Endodermal cell (in vitro differentiated cells): ENCODE results near the gene CDX2. TPM values are rescaled to one million over a fixed set of nuclear protein-coding genes. Genes with fewer than 3 reads are reported as not detected.

Experiments
- DNase-seq: peaks from one replicate; pipeline ENCODE4 v3.0.0-alpha.2; 2017
- H3K27ac ChIP-seq: 2 replicates; pipeline ENCODE4 v1.5.1; 2013; ENCODE audit warnings: mild to moderate bottlenecking, low read depth, low read length, moderate library complexity
- H3K27me3 ChIP-seq: 2 replicates; pipeline ENCODE4 v1.6.1; 2013; ENCODE audit warnings: mild to moderate bottlenecking, low read length, moderate library complexity; ENCODE audit not compliant: insufficient read depth, control insufficient read depth, poor library complexity, severe bottlenecking
- H3K36me3 ChIP-seq: 2 replicates; pipeline ENCODE4 v1.7.0; 2013; ENCODE audit warnings: mild to moderate bottlenecking, low read length, moderate library complexity; ENCODE audit not compliant: control insufficient read depth, insufficient read depth
- H3K4me1 ChIP-seq: one replicate; pipeline ENCODE4 v1.7.0; 2013; ENCODE audit warnings: low read length; ENCODE audit not compliant: control insufficient read depth, insufficient read depth
- H3K4me3 ChIP-seq: 2 replicates; pipeline ENCODE4 v1.5.1; 2013; ENCODE audit warnings: mild to moderate bottlenecking, low read length, moderate library complexity
- H3K9ac ChIP-seq: 2 replicates; pipeline ENCODE4 v1.6.1; 2013; ENCODE audit warnings: mild to moderate bottlenecking, low read length, moderate library complexity; ENCODE audit not compliant: poor library complexity, severe bottlenecking; ENCODE audit errors: extremely low read depth
- H3K9me3 ChIP-seq: 2 replicates; pipeline ENCODE4 v1.6.1; 2013; ENCODE audit warnings: mild to moderate bottlenecking, low read length, moderate library complexity; ENCODE audit not compliant: control insufficient read depth
- H3K27ac Mint-ChIP-seq: 2 replicates; pipeline ENCODE4 v1.8.0; 2020; ENCODE audit warnings: mixed read lengths
- H3K27me3 Mint-ChIP-seq: 2 replicates; pipeline ENCODE4 v1.8.0; 2021; ENCODE audit warnings: mild to moderate bottlenecking, mixed read lengths; ENCODE audit not compliant: insufficient read depth
- H3K36me3 Mint-ChIP-seq: 2 replicates; pipeline ENCODE4 v1.8.0; 2020; ENCODE audit warnings: low read depth, mixed read lengths
- H3K4me1 Mint-ChIP-seq: 2 replicates; pipeline ENCODE4 v1.8.0; 2020; ENCODE audit warnings: mixed read lengths
- H3K4me3 Mint-ChIP-seq: 2 replicates; pipeline ENCODE4 v1.8.0; 2020; ENCODE audit warnings: mild to moderate bottlenecking, moderate library complexity, mixed read lengths
- H3K9me3 Mint-ChIP-seq: 2 replicates; pipeline ENCODE4 v1.8.0; 2020; ENCODE audit warnings: mild to moderate bottlenecking, mixed read lengths
- WGBS, 2 experiments: methylation state at CpG; one replicate each; pipeline versions ENCODE4 v1.1.5 to v1.1.7; 2013; ENCODE audit warnings: missing lambda C conversion rate in 2 of 2, mixed read lengths in 1 of 2; ENCODE audit not compliant: insufficient coverage in 1 of 2, insufficient read length in 1 of 2; 5-methylcytosine and 5-hydroxymethylcytosine counted together
- total RNA-seq, 2 donors: library from RNA; stranded (reverse); fragmentation: NEBNext Ultra II Directional in 1 of 2; extraction: Animal tissue kit (Norgen Biotek cat#: 25700) in 1 of 2; gene quantifications; 2 replicates in 1 of 2; 3 replicates in 1 of 2; pipeline ENCODE4 v1.2.1, GENCODE V29; 2021
- TF ChIP-seq, protein P1 (sequence below): fragments of 200-600 bp; sonication (generic); conservative IDR thresholded peaks from 2 replicates; pipeline ENCODE4 v1.5.0; 2021; ENCODE audit warnings: antibody characterized with exemption, mild to moderate bottlenecking

CDX2 gene
- total RNA-seq, 2 donors from 2014 or later: not detected

DNA sequence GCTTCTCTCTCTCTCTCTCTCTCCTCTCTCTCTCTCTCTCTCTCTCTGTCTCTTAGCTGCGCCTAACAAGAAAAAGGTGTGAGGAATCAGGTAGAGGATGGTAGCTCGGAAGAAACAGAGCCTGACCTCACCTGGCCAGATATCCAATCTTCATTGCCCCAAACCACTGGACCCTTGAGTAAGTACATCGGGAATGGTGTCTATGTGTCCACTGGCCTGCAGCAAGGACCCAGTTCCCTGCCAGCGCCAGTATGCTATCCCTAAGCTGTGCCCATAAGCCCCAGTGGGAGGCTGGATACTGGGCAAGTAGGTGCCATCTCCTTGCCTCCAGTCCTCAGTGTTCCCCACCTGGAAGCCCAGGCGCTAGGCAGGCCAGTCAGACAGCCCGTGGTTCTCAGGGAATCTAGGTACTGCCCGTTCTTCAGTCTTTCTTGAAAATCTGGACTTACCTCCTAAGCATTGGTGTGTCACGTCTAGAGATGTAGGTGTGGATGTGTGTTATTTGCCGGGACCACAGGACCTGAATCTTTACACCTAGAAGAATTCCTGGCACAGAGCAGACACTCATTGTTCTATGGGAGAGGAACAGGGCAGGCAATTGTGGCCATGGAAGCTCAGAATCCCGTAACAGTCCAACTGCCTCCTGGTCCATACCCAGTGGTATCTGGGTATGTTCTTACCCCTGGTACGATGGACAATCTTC is 12.0 kb upstream of the CDX2 start:
- H3K27ac Mint-ChIP-seq: no peak overlapping the region
- peaks cover 100% of the 10 kb centered on the region for H3K27me3 ChIP-seq
- 29 to 30% methylated on average over 5 to 10 of the region's 11 CpGs for WGBS, 2 experiments
- TF ChIP-seq, protein P1, sequence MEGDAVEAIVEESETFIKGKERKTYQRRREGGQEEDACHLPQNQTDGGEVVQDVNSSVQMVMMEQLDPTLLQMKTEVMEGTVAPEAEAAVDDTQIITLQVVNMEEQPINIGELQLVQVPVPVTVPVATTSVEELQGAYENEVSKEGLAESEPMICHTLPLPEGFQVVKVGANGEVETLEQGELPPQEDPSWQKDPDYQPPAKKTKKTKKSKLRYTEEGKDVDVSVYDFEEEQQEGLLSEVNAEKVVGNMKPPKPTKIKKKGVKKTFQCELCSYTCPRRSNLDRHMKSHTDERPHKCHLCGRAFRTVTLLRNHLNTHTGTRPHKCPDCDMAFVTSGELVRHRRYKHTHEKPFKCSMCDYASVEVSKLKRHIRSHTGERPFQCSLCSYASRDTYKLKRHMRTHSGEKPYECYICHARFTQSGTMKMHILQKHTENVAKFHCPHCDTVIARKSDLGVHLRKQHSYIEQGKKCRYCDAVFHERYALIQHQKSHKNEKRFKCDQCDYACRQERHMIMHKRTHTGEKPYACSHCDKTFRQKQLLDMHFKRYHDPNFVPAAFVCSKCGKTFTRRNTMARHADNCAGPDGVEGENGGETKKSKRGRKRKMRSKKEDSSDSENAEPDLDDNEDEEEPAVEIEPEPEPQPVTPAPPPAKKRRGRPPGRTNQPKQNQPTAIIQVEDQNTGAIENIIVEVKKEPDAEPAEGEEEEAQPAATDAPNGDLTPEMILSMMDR: no peak
- H3K36me3 Mint-ChIP-seq: no peaks in the 10 kb centered on the region
- H3K4me1 Mint-ChIP-seq: peaks cover 18% of the 10 kb centered on the region
- H3K4me1 ChIP-seq: peaks cover 6% of the 10 kb centered on the region
- no peaks in the 10 kb centered on the region for H3K36me3 ChIP-seq
- no peaks in the 10 kb centered on the region for H3K9me3 Mint-ChIP-seq
- H3K27ac ChIP-seq: no peak overlapping the region
- H3K4me3 ChIP-seq: no peak overlapping the region
- peaks cover 96% of the 10 kb centered on the region for H3K27me3 Mint-ChIP-seq
- H3K9ac ChIP-seq: no peak overlapping the region
- DNase-seq: no peak
- no peak overlapping the region for H3K4me3 Mint-ChIP-seq
- no peaks in the 10 kb centered on the region for H3K9me3 ChIP-seq

DNA sequence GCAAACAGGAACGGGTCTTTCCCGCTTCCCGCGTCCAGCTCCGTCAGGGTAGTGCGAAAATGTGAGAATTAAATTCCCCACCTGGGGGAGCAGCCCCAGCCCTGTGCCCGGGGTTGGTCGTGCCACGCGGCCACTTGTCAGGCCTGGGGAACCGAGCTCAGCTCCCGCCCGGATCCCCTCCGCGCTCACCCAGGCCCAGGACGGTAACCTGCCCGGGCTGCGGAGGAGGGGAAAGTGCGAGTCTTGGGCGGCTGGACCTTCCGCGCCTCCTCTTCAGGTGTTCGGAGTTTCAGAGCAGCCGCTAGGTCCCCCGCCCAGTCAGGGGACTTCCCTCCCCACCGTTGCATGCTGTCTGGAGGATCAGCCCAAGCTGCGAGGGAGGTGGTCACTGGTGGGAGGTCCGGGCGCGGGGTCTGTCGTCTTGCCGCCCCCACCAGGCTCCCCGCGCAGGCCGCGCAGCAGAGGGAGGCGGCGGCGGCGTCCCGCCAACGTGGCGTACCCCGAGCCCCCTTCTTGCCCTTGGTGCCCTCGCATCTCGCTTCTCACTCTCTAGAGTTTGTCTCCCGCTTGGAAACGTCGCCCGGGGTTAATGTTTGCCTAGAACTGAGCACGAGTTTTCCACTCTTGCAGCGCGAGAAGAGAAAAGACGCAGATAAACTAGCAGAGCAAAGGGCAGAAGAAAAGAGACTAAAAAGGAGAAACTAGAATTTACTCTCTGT is 11.3 kb upstream of the CDX2 start:
- Histone ChIP-seq H3K9ac (no peak overlapping the region), H3K4me1 (peaks cover 6% of the 10 kb centered on the region), H3K27me3 (peaks cover 100% of the 10 kb centered on the region), H3K27ac (no peak overlapping the region), H3K9me3 (no peaks in the 10 kb centered on the region), H3K4me3 (no peak overlapping the region), H3K36me3 (no peaks in the 10 kb centered on the region)
- TF ChIP-seq, protein P1: no peak
- DNase-seq: peak; percentile 75
- WGBS, 2 experiments: 1 to 4% methylated on average over 15 to 54 of the region's 54 CpGs
- Mint-ChIP-seq H3K4me1 (peaks cover 20% of the 10 kb centered on the region), H3K4me3 (no peak overlapping the region), H3K27me3 (peaks cover 97% of the 10 kb centered on the region), H3K9me3 (no peaks in the 10 kb centered on the region), H3K36me3 (no peaks in the 10 kb centered on the region), H3K27ac (no peak overlapping the region)

DNA sequence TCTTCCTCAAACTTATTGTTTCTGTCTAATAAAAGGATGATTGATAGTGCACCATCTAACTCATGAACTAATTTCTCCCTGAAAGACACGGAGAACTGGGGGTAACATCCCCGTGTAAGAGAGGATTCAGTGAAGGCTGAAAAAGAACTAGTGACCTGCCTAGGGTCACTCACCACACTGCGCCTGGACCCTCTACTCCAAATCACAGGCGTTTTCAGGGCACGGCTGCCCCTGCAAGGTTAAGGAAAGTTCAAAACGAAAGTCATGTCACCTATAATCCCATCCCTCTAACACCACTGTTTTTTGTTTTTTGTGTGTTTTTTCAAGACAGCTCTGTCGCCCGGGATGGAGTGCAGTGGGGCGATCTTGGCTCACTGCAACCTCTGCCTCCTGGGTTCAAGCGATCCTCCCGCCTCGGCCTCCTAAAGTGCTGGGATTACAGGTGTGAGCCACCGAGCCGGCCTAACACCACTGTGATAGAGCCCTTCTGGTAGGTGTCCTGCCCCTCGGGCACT is 10.7 kb upstream of the CDX2 start:
- H3K36me3 Mint-ChIP-seq: no peaks in the 10 kb centered on the region
- Histone ChIP-seq H3K9me3 (no peaks in the 10 kb centered on the region), H3K36me3 (no peaks in the 10 kb centered on the region), H3K9ac (no peak overlapping the region), H3K4me3 (no peak overlapping the region), H3K4me1 (peaks cover 6% of the 10 kb centered on the region), H3K27ac (no peak overlapping the region), H3K27me3 (peaks cover 100% of the 10 kb centered on the region)
- no peaks in the 10 kb centered on the region for H3K9me3 Mint-ChIP-seq
- no peak overlapping the region for H3K27ac Mint-ChIP-seq
- H3K4me3 Mint-ChIP-seq: no peak overlapping the region
- DNase-seq: no peak
- 9 to 10% methylated on average over 11 to 15 of the region's 15 CpGs for WGBS, 2 experiments
- peaks cover 22% of the 10 kb centered on the region for H3K4me1 Mint-ChIP-seq
- peaks cover 99% of the 10 kb centered on the region for H3K27me3 Mint-ChIP-seq
- TF ChIP-seq, protein P1: no peak
